Measurements from ENCODE around the gene SLC2A14.
A peak's percentile ranks its signal among the peaks of the same experiment; 100 is the strongest.
"Not testable (repeated sequence)": the region's sequence is repeated elsewhere in the genome, so short reads cannot be mapped to it uniquely, and the experiment has no call there.

SLC2A14 gene

GRCh38 chr12:7806863-7807487 is 65.7 kb downstream of the SLC2A14 start:
- peak; percentile 100 for TF ChIP-seq CTCF (IDR thresholded peaks at IDR 0.05; ENCODE audit: low read length, missing control alignments)
- no peak overlapping the region for H3K4me3 ChIP-seq (replicated peaks; ENCODE audit: low read depth, low read length)
- peak; percentile 72 for DNase-seq (ENCODE audit: low read depth)

- not testable (repeated sequence) for DNase-seq (ENCODE audit: low read depth); H3K4me3 ChIP-seq (replicated peaks; ENCODE audit: low read depth, low read length)
Observed at GRCh38 chr12:7806319-7806718, 66.4 kb downstream of the SLC2A14 start.

DNA sequence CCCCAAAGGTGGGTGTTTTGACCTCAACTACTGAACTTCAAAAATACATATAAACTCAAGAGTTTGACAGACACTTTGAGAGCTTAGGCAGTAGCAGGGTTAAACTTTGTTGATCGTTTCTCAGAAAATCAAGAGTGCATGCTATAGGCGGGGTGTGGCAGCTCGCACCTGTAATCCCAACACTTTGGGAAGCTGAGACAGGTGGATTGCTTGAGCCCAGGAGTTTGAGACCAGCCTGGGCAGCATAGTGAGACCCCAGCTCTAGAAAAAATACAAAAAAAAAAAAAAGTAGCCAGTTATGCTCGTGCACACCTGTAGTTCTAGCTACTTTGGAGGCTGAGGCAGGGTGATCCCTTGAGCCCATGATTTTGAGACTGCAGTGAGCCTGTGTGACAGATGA is 71.3 kb downstream of the SLC2A14 start:
- H3K4me3 ChIP-seq (replicated peaks; ENCODE audit: low read depth, low read length), result no peak overlapping the region
- DNase-seq (ENCODE audit: low read depth), result no peak
- no peak for TF ChIP-seq CTCF (IDR thresholded peaks at IDR 0.05; ENCODE audit: low read length, missing control alignments)

- not testable (repeated sequence) for DNase-seq (ENCODE audit: low read depth); H3K4me3 ChIP-seq (replicated peaks; ENCODE audit: low read depth, low read length)
Observed at GRCh38 chr12:7798750-7799308, 73.9 kb downstream of the SLC2A14 start.

GRCh38 chr12:7797698-7798398 is 74.9 kb downstream of the SLC2A14 start:
- no peak overlapping the region for H3K4me3 ChIP-seq (replicated peaks; ENCODE audit: low read depth, low read length)
- peak; percentile 25 for DNase-seq (ENCODE audit: low read depth)
- TF ChIP-seq CTCF (IDR thresholded peaks at IDR 0.05; ENCODE audit: low read length, missing control alignments), result no peak

DNA sequence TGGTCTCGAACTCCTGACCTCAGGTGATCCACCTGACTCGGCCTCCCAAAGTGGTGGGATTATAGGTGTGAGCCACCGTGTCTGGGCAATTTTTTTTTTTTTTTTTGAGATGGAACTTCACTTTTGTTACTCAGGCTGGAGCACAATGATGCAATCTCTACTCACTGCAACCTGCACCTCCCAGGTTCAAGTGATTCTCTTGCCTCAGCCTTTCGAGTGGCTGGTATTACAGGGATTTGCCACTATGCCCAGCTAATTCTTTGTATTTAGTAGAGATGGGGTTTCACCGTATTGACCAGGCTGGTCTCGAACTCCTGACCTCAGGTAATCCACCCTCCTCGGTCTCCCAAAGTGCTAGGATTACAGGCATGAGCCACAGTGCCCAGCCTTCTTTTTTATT is 75.4 kb downstream of the SLC2A14 start:
- DNase-seq (ENCODE audit: low read depth); H3K4me3 ChIP-seq (replicated peaks; ENCODE audit: low read depth, low read length): not testable (repeated sequence)

DNA sequence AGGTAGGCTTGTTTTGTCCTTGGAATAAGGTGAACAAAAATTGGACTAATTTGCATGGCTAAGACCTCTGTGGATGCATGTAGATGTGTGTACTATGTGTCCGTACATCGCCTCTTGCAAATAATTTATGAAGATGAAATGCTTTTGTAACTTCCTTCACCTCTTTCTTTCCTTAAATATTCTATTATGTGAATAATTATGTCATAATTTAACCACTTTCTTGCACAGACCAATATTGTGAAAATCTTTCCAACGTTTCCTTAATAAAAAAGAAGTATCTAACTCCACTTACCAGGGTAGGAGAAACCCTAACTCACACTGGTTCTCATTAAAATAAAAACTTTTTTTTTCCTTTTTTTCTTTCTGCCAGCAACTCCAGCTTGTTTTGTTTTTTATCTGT is 79.5 kb downstream of the SLC2A14 start:
- no peak for TF ChIP-seq CTCF (IDR thresholded peaks at IDR 0.05; ENCODE audit: low read length, missing control alignments)
- no peak for DNase-seq (ENCODE audit: low read depth)
- no peak overlapping the region for H3K4me3 ChIP-seq (replicated peaks; ENCODE audit: low read depth, low read length)

GRCh38 chr12:7788884-7789528 is 83.7 kb downstream of the SLC2A14 start, which contains the start of gene NANOG:
NANOG (plus strand) TSS chr12:7789402; CDS start chr12:7789615, 213 bp downstream.
- DNase-seq (ENCODE audit: low read depth); H3K4me3 ChIP-seq (replicated peaks; ENCODE audit: low read depth, low read length): not testable (repeated sequence)

DNA sequence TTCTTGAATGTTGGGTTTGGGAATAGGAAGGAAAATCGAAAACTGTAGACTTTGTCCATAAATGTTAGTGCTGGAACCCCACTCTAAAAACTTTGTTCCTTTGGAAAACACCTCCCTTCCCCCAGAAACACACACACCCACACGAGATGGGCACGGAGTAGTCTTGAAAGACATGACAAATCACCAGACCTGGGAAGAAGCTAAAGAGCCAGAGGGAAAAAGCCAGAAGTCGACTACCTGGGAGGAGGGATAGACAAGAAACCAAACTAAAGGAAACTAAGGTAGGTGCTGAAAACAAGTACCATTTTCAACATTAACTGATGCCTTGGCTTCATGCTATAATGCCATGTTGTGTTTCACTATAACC is 84.4 kb downstream of the SLC2A14 start:
- no peak for TF ChIP-seq CTCF (IDR thresholded peaks at IDR 0.05; ENCODE audit: low read length, missing control alignments)
- no peak overlapping the region for H3K4me3 ChIP-seq (replicated peaks; ENCODE audit: low read depth, low read length)
- no peak for DNase-seq (ENCODE audit: low read depth)
